RKO (cell line): ENCODE data around the gene NAT16.

Experiments
- DNase-seq: peaks from one replicate; pipeline ENCODE4 v3.0.0-alpha.2; 2016; ENCODE audit warnings: low spot score

Gene NAT16

DNA sequence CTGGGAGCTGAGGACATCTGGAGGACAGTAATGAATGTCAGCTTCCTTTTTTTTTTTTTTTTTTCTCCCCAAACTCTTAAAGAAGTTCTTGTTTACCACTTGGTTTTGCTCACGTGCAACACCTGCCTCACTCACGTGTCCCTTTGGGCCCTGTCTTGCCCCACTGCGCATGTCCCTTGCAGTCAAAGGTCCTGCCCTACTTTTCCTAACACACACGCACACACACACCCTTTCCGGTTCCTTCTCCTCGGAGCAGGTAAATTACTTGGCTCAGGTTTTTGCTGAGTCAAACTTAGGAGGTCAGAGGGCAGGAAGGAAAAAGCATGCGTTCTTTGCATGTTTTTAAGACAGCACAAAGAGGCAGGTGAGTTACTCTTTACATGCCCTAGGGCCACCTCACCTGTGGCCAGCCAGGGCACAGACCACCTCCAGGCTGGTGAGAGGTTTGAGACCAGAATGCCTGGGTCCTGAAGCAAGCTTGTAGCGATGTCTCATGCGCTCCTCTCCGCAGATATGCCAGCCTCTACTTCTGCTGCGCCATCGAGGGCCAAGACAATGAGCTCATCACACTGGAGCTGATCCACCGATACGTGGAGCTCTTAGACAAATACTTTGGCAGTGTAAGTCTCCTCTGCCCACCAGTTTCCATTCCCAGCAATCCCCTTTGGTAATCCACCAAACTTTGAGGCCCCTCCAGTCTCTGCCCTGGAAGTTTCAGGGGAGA, 23.1 kb downstream of the NAT16 start:
- DNase-seq, result no peak

DNA sequence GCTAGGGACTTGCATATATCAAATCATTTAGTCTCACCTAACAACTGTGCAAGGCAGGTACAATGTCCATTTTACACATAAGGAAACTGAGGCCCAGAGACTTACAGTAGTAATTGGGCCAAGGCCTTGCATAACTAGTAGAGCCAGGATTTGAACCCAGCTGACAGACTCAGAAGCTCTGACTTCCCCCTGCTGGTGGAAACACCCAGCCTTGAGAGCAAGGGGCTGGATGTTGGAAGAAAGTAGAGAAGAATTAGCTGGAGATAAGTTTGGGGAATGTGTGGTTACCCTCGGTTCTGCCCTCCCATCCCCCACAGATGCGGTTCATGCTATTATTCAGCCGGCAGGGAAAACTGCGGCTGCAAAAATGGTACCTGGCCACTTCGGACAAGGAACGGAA, 23.8 kb downstream of the NAT16 start:
- DNase-seq, result peak; percentile 51

DNA sequence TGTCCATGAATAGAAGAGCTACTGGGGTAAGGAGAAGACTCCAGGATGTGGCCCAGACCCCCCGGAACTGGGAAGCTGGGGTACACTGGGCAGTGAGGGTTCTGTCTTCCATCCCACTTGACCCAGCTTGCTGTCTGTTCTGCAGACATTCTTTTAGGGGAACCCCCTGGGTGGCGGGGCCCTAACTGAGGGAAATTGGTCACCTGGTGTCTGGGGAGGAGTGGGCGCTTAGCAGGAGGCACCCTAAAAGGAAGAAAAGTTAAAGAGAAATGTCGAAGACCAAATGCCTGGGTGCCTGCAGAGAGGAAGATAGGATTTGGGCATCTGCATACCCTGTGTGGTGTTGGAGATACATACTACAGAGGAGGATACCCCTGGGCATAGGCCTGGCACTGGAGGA, 24.8 kb downstream of the NAT16 start:
- no peak for DNase-seq

DNA sequence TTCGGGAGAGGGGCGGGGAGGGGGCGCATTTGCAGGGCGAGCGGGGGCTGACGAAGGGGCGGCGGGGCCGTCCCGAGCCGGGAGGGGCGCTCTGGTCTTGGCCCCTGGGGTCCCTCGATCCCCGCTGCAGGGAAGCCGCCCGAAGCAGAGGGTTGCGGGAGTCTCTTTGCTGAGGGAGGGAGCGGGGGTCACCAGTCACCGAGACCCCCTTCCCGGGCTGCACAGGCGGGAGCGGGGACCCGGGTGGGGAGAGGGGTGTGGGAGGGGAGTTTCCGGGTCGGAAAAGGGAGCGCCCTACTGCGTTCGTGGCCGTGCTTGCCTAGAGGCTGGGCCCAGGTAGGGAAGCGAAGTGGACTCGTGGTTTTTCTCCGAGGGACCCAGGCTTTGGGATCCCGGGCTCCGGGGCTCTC, 25.4 kb downstream of the NAT16 start:
- DNase-seq, result no peak

DNA sequence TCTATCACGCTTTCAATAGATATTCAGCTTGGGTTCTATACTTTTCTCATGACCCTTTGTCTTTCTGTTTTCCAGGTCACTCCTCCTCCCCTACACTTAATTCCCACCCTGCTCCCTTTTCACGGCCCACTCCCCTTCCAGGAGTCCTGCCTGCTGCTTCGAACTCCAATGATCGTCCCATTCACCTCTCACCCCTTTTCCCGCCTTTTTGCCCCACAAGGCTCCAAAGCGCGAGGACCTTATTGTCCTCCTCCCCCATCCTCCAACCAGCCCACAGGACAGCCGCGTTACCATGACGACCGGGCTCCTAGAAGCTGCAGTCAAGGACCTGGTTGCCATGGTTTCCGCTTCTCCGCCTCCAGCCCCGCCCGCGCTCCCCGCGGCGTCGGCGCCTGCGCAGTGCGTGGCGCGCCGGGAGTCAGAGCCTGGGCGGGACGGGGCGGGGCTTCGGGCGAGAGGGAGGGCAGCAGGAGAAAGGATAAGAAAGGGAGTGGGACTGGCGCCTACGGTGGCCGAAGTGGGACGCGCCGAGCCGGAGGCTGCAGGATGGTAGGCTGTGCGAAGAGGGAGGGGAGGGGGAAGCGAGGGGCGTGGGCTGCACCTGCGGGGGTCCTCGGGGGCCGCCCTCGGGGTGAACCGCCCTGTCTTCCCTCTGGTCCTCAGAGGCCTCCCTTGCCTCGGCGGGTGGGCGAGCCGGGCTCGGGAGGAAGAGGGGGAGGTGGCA, 26.0 kb downstream of the NAT16 start, which contains the start of gene AP1S1:
TSS of gene AP1S1 (plus strand) at position 508 of the 724 bp plus-strand sequence. CDS start at position 547, 39 bp downstream.
- peak; percentile 98 for DNase-seq

DNA sequence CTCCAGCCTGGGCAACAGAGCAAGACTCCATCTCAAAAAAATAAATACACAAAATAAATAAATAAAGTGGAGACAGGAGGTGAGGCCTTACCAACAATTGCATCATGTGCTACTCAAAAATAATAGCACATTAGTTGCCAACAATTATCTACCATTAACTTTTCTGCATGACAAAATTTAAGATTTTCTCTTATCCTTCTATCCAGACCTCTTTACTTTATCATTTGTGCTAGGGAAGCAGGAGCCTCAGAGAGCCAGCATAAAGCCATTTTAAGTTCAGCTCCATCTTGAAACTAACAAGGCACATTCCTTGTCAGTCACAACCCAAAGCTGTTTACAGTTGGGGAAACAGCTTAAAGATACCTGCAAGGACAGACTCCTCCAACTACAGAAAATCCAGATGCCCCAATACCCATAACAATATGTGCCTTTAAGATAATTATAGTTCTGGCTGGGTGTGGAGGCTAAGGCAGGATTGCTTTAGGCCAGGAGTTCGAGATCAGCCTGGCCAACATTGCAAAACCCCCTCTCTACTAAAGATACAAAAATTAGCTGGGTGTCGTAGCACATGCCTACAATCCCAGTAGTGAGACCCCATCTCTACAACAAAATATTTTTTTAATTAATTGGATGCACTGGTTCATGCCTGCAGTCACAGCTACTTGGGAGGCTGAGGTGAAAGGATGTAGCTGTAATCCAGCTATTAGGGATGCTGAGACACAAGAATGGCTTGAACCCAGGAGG, 28.0 kb downstream of the NAT16 start:
- DNase-seq, result no peak

DNA sequence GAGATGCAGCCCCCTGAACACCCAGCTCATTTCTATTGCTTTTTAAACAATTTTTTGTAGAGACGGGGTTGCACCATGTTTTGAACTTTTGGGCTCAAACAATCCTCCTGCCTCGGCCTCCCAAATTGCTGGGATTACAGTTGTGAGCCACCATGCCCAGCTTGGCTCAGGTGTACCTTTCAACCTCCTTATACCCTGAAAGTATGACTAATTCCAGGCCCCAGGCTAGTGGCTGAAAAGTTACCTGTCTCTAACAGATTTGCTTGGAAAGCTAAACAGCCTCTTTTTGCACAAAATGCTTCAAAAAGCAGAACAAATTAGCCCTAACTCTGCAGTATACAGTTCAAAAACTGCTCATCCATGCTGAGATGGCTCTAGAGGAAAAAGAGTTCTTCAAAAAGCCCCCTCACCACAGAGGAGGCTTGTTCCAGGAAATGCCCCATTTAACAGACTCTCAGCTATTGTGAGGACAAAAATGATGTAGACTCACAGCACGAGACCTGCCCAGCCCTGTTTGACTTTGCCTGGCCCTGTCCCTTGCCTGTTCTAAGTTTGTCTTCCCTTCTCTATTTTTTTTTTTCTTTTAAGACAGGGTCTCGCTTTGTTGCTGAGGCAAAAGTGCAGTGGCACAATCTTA, 39.2 kb downstream of the NAT16 start:
- DNase-seq, result no peak

- no peak for DNase-seq
Observed at GRCh38 chr7:101140339-101140699, 39.8 kb downstream of the NAT16 start.

DNA sequence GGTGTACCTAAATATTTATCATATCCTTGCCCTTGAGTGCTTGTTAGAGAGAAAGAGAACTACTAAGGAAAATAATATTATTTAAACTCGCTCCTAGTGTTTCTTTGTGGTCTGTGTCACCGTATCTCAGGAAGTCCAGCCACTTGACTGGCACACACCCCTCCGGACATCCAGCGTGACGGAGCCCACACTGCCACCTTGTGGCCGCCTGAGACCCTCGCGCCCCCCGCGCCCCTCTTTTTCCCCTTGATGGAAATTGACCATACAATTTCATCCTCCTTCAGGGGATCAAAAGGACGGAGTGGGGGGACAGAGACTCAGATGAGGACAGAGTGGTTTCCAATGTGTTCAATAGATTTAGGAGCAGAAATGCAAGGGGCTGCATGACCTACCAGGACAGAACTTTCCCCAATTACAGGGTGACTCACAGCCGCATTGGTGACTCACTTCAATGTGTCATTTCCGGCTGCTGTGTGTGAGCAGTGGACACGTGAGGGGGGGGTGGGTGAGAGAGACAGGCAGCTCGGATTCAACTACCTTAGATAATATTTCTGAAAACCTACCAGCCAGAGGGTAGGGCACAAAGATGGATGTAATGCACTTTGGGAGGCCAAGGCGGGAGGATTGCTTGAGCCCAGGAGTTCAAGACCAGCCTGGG, 41.8 kb downstream of the NAT16 start:
- DNase-seq, result peak; percentile 99

- DNase-seq, result no peak
Observed at GRCh38 chr7:101137651-101138212, 42.4 kb downstream of the NAT16 start.

DNA sequence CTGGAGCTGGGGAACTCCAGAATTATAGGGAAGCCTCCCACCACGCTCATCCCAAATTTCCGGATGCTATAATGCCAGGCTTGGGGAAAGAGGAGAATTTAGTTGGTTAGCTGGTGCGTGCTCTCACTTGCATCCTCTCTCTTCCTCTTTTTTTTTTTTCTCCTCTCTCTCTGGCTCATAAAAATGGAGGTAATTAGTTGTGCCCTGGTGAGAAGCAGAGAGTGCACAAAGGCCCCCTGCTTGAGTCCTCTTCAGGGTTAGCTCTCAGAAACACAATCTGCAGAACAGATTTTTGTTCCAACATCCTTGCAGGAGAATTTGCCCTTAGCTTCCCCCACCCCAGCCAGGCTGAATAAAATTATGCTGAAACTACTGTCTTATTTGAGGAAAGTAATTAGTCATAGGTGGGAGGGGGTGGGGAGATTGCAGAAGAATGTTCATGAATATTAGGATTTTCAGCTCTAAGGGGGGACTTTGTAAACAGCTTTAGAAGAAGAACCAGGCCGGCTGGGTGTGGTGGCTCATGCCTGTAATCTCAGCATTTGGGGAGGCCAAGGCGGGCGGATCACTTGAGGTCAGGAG, 45.6 kb downstream of the NAT16 start:
- DNase-seq, result peak; percentile 60

DNA sequence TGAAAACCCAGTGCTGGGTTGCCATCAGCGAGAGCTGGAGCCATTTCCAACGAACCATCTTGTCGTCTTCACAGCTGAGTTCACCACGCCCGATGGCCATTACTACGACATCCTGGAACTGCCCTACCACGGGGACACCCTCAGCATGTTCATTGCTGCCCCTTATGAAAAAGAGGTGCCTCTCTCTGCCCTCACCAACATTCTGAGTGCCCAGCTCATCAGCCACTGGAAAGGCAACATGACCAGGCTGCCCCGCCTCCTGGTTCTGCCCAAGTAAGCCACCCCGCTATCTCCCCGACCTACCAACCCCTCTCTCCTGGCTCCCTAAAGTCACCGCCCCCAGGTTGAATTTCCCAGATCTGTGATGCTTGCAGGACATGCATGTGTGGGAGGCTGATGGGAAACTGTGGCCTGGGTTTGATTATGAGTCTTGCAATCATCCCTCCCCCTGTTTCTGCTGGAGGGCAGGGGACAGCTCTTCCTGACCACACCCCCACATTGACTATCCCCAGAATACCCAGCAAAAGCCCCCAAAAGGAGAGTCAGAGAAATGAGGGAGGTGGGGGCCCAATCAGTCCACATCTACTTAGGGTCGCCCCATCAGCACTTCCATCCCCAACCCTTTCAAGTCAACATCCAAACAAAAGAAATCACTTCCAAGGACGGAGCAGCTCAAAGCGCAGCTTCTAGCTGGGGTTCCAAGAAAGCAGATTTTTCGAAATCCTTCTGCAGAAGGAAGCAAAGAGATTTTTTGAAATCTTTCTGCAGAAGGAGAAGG, 46.3 kb downstream of the NAT16 start:
- peak; percentile 57 for DNase-seq

GRCh38 chr7:101132626-101133600, 47.2 kb downstream of the NAT16 start:
- peak; percentile 60 for DNase-seq

DNA sequence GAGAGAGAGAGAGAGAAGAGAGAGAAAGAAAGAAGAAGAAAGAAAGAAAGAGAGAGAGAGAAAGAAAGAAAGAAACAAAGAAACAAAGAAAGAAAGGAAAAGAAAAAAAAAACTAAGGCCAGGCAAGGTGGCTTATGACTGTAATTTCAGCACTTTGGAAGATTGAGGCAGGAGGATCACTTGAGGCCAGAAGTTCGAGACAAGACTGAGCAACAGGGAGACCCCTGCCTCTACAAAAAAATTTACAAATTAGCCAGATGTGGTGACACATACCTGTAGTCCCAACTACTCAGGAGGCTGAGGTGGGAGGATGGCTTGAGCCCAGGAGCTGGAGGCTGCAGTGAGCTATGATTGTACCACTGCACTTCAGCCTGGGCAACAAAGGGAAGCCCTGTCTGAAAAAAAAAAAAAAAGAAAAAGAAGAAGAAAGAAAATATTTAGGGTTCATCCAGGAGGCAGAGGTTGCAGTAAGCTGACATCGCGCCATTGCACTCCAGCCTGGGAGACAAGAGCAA, 50.4 kb downstream of the NAT16 start:
- DNase-seq, result peak; percentile 79

DNA sequence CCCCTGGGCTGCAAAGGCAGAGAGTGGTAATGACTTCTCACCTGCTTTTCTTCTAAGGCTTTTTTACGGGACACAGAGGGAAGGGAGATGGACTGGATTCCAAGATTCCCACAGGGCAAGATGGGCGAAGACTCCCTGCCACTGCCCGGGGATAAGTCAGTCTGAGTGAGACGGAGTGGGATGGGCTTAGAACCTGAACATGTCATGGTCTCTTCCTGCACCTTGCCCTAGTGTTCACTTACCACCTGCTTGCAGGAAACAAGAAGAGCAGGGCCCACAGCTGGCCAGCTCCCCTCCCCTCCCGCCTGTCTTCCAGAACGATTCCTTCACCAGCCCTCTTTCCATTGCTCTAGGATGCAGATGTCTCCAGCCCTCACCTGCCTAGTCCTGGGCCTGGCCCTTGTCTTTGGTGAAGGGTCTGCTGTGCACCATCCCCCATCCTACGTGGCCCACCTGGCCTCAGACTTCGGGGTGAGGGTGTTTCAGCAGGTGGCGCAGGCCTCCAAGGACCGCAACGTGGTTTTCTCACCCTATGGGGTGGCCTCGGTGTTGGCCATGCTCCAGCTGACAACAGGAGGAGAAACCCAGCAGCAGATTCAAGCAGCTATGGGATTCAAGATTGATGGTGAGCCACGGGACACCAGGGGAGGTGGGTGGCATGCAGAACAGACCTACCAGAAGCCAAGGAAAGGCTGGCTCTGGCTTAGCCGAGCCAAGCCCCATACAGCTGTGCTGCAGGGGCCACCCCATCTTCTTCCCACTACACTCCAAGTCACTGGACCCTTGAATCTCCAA, 51.9 kb downstream of the NAT16 start:
- DNase-seq, result peak; percentile 77

- DNase-seq, result no peak
Observed at GRCh38 chr7:101127460-101128039, 52.5 kb downstream of the NAT16 start.

- DNase-seq, result peak; percentile 100
Observed at GRCh38 chr7:101126651-101127459, 53.2 kb downstream of the NAT16 start, which contains the start of gene SERPINE1. Gene SERPINE1 (plus strand): TSS chr7:101127104. CDS start chr7:101128394, 1,290 bp downstream.
